Transverse colon (tissue), 4 donors: ENCODE measurements around the gene SPAG8.

Experiments used
- POLR2AphosphoS5 ChIP-seq, 3 donors: sonication (generic); formaldehyde crosslinking; IDR thresholded peaks; one replicate each; pipeline ENCODE4 v1.6.1; 2016; ENCODE audit warnings: antibody characterized with exemption in 3 of 3
- TF ChIP-seq, protein P1 (sequence below), 5 experiments: fragments of 200-600 bp in 3 of 5; fragments of 450-650 bp in 2 of 5; sonication (generic) in 3 of 5; IDR thresholded peaks; 1 replicate in 2 of 5; 2 replicates in 3 of 5; pipeline ENCODE4 v1.5.1; 2016 to 2017; ENCODE audit warnings: antibody characterized with exemption in 5 of 5, inconsistent platforms in 3 of 5, mild to moderate bottlenecking in 2 of 5, moderate library complexity in 1 of 5

DNA sequence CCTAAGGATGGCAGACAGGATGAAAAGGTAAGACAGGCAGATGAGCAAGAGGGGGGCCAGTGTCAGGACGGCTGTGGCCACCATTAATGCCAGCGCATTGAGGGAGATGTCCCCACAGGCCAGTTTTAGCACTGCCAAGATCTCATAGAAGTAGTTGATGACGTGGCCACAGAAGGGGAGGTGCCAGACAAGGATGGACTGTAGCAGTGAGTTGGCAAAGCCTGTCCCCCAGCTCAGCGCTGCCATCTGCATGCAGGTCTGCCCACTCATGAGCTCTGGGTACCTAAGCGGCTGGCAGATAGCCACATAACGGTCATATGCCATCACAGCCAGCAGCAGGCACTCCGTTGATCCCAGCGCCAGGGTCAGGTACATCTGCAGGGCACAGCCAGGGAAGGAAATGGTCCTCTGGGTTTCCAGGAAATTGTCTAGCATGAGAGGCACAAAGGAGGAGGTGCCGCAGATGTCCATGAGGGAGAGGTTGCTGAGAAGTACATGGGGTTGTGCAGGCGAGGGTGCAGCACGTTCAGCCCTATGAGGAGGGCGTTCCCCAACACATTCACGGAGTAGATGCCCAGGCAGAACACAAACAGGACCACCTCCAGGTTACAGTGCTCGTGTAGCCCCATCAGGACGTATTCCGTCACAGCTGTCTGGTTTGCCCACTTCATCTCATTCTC, 47.4 kb upstream of the SPAG8 start:
- TF ChIP-seq, protein P1, sequence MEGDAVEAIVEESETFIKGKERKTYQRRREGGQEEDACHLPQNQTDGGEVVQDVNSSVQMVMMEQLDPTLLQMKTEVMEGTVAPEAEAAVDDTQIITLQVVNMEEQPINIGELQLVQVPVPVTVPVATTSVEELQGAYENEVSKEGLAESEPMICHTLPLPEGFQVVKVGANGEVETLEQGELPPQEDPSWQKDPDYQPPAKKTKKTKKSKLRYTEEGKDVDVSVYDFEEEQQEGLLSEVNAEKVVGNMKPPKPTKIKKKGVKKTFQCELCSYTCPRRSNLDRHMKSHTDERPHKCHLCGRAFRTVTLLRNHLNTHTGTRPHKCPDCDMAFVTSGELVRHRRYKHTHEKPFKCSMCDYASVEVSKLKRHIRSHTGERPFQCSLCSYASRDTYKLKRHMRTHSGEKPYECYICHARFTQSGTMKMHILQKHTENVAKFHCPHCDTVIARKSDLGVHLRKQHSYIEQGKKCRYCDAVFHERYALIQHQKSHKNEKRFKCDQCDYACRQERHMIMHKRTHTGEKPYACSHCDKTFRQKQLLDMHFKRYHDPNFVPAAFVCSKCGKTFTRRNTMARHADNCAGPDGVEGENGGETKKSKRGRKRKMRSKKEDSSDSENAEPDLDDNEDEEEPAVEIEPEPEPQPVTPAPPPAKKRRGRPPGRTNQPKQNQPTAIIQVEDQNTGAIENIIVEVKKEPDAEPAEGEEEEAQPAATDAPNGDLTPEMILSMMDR (IDR thresholded peaks at IDR 0.05): no peak
- TF ChIP-seq POLR2AphosphoS5 (IDR thresholded peaks at IDR 0.05): no peak
